ENCODE results near the gene ZBTB5. TPM values are rescaled to one million over a fixed set of nuclear protein-coding genes. Genes with fewer than 3 reads are reported as not detected.
A peak's percentile ranks its signal among the peaks of the same experiment; 100 is the strongest.
"Not testable (repeated sequence)": the region's sequence is repeated elsewhere in the genome, so short reads cannot be mapped to it uniquely, and the experiment has no call there.

Gene ZBTB5, protein sequence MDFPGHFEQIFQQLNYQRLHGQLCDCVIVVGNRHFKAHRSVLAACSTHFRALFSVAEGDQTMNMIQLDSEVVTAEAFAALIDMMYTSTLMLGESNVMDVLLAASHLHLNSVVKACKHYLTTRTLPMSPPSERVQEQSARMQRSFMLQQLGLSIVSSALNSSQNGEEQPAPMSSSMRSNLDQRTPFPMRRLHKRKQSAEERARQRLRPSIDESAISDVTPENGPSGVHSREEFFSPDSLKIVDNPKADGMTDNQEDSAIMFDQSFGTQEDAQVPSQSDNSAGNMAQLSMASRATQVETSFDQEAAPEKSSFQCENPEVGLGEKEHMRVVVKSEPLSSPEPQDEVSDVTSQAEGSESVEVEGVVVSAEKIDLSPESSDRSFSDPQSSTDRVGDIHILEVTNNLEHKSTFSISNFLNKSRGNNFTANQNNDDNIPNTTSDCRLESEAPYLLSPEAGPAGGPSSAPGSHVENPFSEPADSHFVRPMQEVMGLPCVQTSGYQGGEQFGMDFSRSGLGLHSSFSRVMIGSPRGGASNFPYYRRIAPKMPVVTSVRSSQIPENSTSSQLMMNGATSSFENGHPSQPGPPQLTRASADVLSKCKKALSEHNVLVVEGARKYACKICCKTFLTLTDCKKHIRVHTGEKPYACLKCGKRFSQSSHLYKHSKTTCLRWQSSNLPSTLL
- 15.8 TPM for polyA plus RNA-seq (2012; ENCODE audit: insufficient read depth, insufficient read length, low read depth)

DNA sequence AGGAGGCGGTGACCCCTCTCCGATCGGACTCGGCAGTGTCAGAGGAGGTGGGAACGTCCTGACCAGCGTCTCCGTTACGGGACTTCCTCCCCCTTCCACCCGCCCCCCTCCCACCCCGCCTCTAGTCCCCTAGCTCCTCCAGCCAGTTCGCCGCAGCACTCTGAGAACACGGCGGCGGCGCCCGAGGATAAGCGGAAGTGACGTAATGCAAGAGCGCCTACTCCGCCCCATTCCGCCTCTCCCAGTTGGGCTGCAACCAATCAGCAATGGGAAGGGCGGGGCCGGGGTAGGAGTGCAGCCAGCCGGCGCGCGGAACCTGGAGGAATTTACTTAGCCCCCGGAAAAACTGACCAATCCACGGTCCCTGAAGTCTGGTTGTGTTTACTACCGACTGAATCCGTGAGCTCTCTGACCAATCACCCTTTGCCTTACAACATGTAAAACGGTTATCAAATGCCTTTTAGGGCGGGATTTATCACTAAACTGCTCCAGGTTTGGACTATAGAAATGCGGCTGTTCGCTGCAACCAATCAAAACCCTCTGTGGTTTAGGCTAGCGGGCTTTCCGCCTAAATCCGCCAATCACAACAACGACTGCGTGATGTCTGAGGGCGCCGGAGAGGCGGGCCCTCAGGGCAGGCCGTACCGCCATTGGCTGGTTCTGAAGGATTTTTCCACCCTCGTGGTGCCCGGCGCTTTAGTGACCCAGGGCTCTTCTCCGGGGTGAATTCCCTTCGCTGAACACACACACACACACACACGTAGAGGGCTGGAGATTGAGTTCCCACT, at the start of gene ZBTB5:
ZBTB5 (minus strand) TSS at position 202 of the 788 bp plus-strand sequence. CDS start 22,899 bp downstream, outside the sequence.
- no peaks in the 10 kb centered on the region for H3K36me3 ChIP-seq
- peak; percentile 99 for DNase-seq
- H3K4me1 ChIP-seq, result no peaks in the 10 kb centered on the region; the same call in 1 of the 2 replicates
- no peaks in the 10 kb centered on the region for H3K9me3 ChIP-seq
- H3K27me3 ChIP-seq, result no peaks in the 10 kb centered on the region
- peak within 1 kb of the TSS; percentile 74 for H3K4me3 ChIP-seq (ENCODE audit: low read depth, low read length)
- TF ChIP-seq, protein P1, sequence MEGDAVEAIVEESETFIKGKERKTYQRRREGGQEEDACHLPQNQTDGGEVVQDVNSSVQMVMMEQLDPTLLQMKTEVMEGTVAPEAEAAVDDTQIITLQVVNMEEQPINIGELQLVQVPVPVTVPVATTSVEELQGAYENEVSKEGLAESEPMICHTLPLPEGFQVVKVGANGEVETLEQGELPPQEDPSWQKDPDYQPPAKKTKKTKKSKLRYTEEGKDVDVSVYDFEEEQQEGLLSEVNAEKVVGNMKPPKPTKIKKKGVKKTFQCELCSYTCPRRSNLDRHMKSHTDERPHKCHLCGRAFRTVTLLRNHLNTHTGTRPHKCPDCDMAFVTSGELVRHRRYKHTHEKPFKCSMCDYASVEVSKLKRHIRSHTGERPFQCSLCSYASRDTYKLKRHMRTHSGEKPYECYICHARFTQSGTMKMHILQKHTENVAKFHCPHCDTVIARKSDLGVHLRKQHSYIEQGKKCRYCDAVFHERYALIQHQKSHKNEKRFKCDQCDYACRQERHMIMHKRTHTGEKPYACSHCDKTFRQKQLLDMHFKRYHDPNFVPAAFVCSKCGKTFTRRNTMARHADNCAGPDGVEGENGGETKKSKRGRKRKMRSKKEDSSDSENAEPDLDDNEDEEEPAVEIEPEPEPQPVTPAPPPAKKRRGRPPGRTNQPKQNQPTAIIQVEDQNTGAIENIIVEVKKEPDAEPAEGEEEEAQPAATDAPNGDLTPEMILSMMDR (IDR thresholded peaks at IDR 0.05; ENCODE audit: low read depth, low read length), result no peak

DNA sequence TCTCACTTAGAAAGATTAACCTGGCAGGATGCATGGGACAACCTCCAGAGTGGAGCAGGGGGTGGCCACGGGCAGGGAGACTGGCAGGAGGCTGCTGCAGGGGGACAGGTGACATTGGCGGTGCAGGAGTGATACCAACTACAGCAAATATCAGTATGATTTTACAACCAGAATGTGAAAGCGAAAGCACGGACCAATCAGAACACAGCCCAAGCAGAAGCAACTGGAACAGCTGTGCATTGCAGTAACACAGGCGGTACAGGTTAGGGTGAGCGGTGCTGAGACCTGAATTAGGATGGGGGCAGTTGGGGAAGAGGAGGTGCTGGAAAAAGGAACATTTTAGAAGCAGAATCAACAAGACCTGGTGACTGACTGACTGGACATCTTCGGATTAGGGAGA, 49.7 kb upstream of the ZBTB5 start:
- peaks cover 41% of the 10 kb centered on the region for H3K36me3 ChIP-seq
- H3K27me3 ChIP-seq, result no peaks in the 10 kb centered on the region
- DNase-seq, result no peak
- H3K9me3 ChIP-seq, result no peaks in the 10 kb centered on the region
- H3K4me3 ChIP-seq (ENCODE audit: low read depth, low read length), result no peak overlapping the region
- H3K4me1 ChIP-seq, result no peaks in the 10 kb centered on the region
- TF ChIP-seq, protein P1 (IDR thresholded peaks at IDR 0.05; ENCODE audit: low read depth, low read length), result no peak

DNA sequence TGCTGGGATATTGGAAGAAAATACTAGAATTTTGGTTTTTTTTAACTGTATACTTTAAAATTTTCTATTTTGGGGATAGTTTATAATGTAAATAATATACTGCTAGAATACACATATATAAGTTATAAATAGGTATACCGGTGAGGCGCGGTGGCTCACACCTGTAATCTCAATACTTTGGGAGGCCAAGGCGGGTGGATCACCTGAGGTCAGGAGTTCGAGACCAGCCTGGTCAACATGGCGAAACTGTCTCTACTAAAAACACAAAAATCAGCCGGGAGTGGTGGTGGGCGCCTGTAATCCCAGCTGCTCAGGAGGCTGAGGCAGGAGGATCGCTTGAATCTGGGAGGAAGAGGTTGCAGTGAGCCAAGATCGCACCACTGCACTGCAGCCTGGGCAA, 49.2 kb upstream of the ZBTB5 start:
- peaks cover 44% of the 10 kb centered on the region for H3K36me3 ChIP-seq
- not testable (repeated sequence) for H3K4me3 ChIP-seq (ENCODE audit: low read depth, low read length); H3K9me3 ChIP-seq; H3K27me3 ChIP-seq; H3K4me1 ChIP-seq; DNase-seq

DNA sequence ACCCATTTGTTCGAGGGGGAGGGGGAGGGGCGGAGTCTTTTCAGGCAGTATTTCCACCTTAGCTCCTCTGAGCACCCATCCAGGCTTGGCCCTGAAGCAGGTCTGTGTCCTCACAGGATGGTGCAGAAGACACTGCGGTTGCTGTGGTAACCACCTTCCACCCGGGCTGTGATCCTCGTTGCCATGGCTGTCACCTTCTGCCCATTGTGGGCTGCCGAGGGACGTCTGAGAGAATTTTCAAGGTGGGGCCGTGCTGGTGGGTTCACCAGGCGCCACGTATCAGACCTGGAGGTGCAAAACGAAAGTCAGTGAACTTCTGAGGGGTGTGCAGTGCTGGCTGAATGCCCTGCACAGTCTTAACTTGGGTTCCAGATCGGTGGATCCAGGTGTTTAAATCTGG, 47.2 kb upstream of the ZBTB5 start:
- no peak overlapping the region for H3K4me3 ChIP-seq (ENCODE audit: low read depth, low read length)
- no peaks in the 10 kb centered on the region for H3K27me3 ChIP-seq
- DNase-seq, result no peak
- H3K9me3 ChIP-seq, result no peaks in the 10 kb centered on the region
- TF ChIP-seq, protein P1 (IDR thresholded peaks at IDR 0.05; ENCODE audit: low read depth, low read length), result no peak
- H3K36me3 ChIP-seq, result peaks cover 52% of the 10 kb centered on the region
- no peaks in the 10 kb centered on the region for H3K4me1 ChIP-seq

DNA sequence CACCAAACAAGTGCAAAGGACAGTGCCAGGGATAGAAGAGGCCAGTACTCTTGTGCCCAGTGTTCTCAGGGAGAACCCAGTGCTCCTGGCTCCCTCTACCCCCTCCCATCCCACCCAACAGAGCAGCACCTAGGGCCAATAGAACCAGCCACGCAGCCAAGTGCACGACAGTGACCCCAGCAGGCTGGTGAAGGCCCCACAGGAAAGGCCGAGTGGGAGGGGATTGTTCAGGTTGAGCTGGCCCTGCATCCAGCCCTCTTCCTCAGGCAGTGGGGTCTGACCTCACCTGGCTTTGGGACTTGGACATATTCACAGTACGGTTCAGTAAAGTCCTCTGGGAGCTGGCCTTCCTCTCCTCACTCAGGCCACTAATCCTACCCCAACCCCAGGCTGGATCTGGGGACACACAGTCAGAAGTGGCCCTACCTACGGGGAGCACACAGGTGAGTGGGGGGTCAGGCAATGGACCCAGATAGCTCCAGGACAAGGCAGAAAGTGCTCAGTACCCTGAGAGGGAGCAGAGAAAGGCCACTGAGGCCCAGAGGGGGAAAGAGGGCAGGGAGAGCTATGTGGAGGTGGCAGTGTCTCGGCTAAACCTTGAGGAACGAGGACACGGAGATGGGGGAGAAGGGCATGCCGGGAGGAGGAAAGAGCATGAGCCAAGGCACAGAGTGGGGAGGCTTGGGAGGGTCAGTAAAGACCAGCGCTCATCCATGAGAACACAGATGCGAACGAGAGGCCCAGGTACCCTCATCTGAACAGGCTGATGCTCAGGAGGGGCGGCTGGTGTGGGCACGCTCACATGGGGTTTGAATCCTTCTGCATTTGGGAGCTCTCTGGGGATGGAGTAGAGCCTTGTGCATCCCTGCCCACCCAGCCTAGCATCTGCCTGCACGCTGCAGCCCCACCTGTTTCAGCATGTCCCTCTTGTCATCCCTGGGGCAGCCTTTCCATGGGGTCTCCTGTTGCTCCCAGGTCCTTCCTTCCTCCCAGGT, 46.1 kb upstream of the ZBTB5 start:
- Histone ChIP-seq H3K9me3 (no peaks in the 10 kb centered on the region), H3K27me3 (no peaks in the 10 kb centered on the region), H3K4me3 (ENCODE audit: low read depth, low read length) (no peak overlapping the region), H3K4me1 (no peaks in the 10 kb centered on the region), H3K36me3 (peaks cover 62% of the 10 kb centered on the region)
- peak; percentile 64 for DNase-seq
- TF ChIP-seq, protein P1 (IDR thresholded peaks at IDR 0.05; ENCODE audit: low read depth, low read length), result peak; percentile 49

DNA sequence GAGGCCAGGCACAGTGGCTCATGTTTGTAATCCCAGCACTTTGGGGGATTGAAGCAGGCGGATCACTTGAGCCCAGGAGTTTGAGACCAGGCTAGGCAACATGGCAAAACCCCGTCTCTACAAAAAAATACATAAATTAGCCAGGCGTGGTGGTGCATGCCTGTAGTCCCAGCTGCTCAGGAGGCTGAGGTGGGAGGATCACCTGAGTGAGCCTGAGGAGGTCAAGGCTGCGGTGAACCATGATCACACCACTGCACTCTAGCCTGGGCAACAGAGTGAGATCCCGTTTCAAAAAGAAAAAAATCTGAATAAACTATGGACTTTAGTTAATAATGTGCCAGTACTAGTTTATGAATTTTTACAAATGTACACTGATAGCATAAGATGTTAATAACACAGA, 44.8 kb upstream of the ZBTB5 start:
- H3K4me3 ChIP-seq (ENCODE audit: low read depth, low read length); H3K4me1 ChIP-seq; DNase-seq; H3K9me3 ChIP-seq; H3K27me3 ChIP-seq: not testable (repeated sequence)
- peaks cover 66% of the 10 kb centered on the region for H3K36me3 ChIP-seq
